ENCODE measurements around the gene DVL2. TPM values are rescaled to one million over a fixed set of nuclear protein-coding genes. Genes with fewer than 3 reads are reported as not detected.
"Not testable (repeated sequence)": the region's sequence is repeated elsewhere in the genome, so short reads cannot be mapped to it uniquely, and the experiment has no call there.

Gene DVL2
- total RNA-seq, 2 experiments from 2014 or later: 62.1 to 67.3 TPM

DNA sequence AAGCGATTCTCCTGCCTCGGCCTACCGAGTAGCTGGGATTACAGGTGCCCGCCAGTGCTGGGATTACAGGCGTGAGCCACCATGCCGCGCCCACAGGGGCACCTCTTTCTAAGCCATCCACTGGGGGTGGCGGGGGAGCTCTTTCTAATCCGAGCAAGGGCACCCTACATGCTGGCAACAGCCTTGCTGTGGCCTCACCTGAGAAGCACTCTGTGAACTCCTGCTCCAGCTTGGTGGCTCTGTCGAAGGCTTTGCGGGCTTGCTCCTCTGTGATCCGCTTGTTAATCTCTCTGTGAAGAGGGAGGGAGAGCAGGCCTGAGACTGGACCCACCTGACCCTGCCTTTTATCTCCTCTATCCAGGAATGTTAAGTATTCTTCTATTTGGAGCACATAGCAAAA is 43.2 kb downstream of the DVL2 start:
- ATAC-seq (ENCODE audit: low read depth): no peak
- no peak for DNase-seq
- H3K36me3 Mint-ChIP-seq: peaks cover 4% of the 10 kb centered on the region
- H3K9me3 Mint-ChIP-seq: no peaks in the 10 kb centered on the region
- POLR2A ChIA-PET: no interaction called here
- H3K27me3 Mint-ChIP-seq: no peaks in the 10 kb centered on the region
- no peaks in the 10 kb centered on the region for H3K4me1 Mint-ChIP-seq
- H3K4me3 Mint-ChIP-seq: no peak overlapping the region
- no peak overlapping the region for H3K27ac Mint-ChIP-seq

DNA sequence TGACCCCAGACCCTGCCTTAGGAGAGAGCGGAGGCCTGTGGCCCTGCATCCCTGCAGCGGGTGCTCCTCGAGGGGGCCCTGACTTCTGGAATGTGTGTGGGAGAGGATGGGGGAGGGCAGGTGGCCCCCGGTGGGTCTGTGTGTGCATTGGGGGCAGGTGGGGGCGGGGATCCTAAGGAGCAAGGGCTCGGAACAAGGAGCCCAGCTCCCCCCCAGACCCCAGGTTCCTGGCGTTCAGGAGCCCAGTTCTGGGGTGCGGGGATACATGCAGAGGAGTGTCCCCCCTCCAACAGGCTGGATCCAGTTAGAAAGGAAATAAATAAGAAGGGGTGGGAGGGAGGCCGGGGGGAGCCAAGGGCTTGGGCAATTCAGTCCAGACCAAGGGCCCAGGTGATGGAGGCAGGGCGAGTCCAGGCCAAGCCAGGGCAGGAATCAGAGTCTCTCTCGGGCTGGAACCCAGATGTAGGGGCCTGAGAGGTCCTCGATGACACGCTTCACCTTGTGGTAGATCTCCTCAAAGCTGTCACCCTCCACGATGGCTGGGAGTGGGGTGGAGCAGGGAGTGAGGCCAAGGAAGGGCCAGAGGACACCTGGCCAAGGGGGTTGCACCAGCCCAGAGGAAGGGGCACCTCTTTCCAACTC is 43.9 kb downstream of the DVL2 start:
- no peaks in the 10 kb centered on the region for H3K4me1 Mint-ChIP-seq
- H3K4me3 Mint-ChIP-seq: no peak overlapping the region
- POLR2A ChIA-PET: no interaction called here
- no peaks in the 10 kb centered on the region for H3K27me3 Mint-ChIP-seq
- H3K36me3 Mint-ChIP-seq: peaks cover 4% of the 10 kb centered on the region
- ATAC-seq (ENCODE audit: low read depth) (no peak), DNase-seq (no peak)
- no peaks in the 10 kb centered on the region for H3K9me3 Mint-ChIP-seq
- no peak overlapping the region for H3K27ac Mint-ChIP-seq

- H3K9me3 Mint-ChIP-seq: no peaks in the 10 kb centered on the region
- POLR2A ChIA-PET: no interaction called here
Observed at GRCh38 chr17:7186241-7186640, 48.1 kb downstream of the DVL2 start.

GRCh38 chr17:7184647-7185046 is 49.7 kb downstream of the DVL2 start:
- no peaks in the 10 kb centered on the region for H3K4me1 Mint-ChIP-seq
- no peak for DNase-seq
- no peak overlapping the region for H3K4me3 Mint-ChIP-seq
- ATAC-seq (ENCODE audit: low read depth): no peak
- H3K27ac Mint-ChIP-seq: no peak overlapping the region
- no peaks in the 10 kb centered on the region for H3K9me3 Mint-ChIP-seq
- H3K36me3 Mint-ChIP-seq: peaks cover under 1% of the 10 kb centered on the region
- POLR2A ChIA-PET: no interaction called here
- no peaks in the 10 kb centered on the region for H3K27me3 Mint-ChIP-seq

More at GRCh38 chr17:7186241-7186640, 48.1 kb downstream of the DVL2 start:
- Mint-ChIP-seq H3K4me1 (no peaks in the 10 kb centered on the region), H3K36me3 (peaks cover 1% of the 10 kb centered on the region), H3K27me3 (no peaks in the 10 kb centered on the region), H3K4me3 (no peak overlapping the region), H3K27ac (no peak overlapping the region)
- ATAC-seq (ENCODE audit: low read depth) (no peak), DNase-seq (no peak)

- no peak for ATAC-seq (ENCODE audit: low read depth)
- POLR2A ChIA-PET: no interaction called here
- H3K4me1 Mint-ChIP-seq: no peaks in the 10 kb centered on the region
- H3K4me3 Mint-ChIP-seq: no peak overlapping the region
- H3K27ac Mint-ChIP-seq: no peak overlapping the region
- no peaks in the 10 kb centered on the region for H3K9me3 Mint-ChIP-seq
- no peaks in the 10 kb centered on the region for H3K36me3 Mint-ChIP-seq
- no peak for DNase-seq
- H3K27me3 Mint-ChIP-seq: no peaks in the 10 kb centered on the region
Observed at GRCh38 chr17:7184091-7184488, 50.2 kb downstream of the DVL2 start.

- POLR2A ChIA-PET: no interaction called here
Observed at GRCh38 chr17:7183433-7184090, 50.8 kb downstream of the DVL2 start.

DNA sequence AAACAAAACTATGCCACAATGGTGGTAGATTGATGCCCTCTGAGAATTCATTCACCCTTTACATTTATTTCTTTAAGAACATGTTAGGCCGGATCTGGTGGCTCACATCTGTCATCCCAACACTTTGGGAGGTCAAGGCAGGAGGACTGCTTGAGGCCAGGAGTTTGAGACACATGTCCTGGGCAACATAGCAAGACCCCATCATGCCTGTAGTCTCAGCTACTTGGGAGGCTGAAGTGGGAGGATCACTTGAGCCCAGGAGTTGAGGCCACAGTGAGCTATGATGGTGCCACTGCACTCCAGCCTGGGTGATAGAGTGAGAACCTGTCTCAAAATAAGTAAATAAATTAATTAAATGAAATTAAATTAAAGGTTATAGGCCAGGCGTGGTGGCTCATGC is 52.2 kb downstream of the DVL2 start:
- not testable (repeated sequence) for DNase-seq; ATAC-seq (ENCODE audit: low read depth); H3K27ac Mint-ChIP-seq; H3K36me3 Mint-ChIP-seq; H3K4me1 Mint-ChIP-seq; H3K4me3 Mint-ChIP-seq; H3K9me3 Mint-ChIP-seq
- POLR2A ChIA-PET: interaction anchor here (1.0 kb wide), 1 partner anchor 66 kb away, joined by 3 read pairs; no protein-coding TSS in a partner anchor
- H3K27me3 Mint-ChIP-seq: peaks cover 12% of the 10 kb centered on the region

More at GRCh38 chr17:7183433-7184090, 50.8 kb downstream of the DVL2 start:
- no peaks in the 10 kb centered on the region for H3K9me3 Mint-ChIP-seq
- H3K36me3 Mint-ChIP-seq: no peaks in the 10 kb centered on the region
- DNase-seq (no peak), ATAC-seq (ENCODE audit: low read depth) (no peak)
- no peak overlapping the region for H3K4me3 Mint-ChIP-seq
- H3K27ac Mint-ChIP-seq: no peak overlapping the region
- H3K4me1 Mint-ChIP-seq: no peaks in the 10 kb centered on the region
- no peaks in the 10 kb centered on the region for H3K27me3 Mint-ChIP-seq

DNA sequence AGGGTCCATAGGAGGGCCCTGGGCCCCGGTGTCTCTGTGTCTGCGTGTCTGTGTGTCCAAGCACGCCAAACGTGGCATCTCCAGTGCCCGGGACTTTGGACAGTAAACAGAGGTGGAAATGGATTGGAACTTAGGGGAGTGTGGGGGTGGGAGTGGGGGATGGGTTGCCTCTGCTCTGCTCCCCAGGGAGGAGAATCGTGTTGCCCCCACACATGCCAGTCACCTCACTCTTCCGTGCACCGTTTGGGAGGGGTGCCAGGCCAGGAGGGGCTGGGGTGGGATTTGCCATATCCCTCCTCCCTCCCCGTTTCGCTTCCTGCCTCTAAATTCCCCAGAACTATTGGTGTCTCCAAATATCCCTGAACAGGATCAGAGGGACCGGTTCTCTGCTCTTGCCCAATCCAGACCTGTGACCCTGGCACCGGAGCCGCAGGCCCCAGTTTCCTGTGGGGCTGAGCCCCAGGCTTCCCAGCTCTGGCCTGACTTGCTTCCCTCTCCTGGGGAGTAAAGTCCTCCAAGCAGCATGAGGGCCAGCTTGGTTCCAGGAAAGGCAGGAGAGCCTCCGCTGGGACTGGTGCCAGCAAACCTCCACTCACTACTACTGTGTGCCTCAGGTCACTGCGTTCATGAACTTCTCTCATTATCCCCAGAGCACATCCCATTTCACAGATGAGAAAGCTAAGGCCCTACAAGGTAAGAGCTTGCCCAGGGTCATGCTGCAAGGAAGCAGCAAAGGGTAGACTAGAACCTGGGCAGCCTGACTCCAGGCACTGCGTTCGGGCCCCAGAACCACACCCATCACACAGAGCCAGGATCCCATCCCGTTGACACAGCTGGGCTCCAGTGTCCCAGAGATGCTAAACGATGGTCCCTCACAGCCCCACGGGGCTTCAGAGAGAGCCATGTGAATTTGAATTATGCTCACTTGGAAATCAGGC is 54.7 kb downstream of the DVL2 start, which contains the start of gene ASGR1:
Gene ASGR1, minus strand, starts transcription at position 54 of the 938 bp plus-strand sequence. CDS start 807 bp downstream, outside the sequence.
- H3K4me1 Mint-ChIP-seq: peaks cover 8% of the 10 kb centered on the region
- no peaks in the 10 kb centered on the region for H3K9me3 Mint-ChIP-seq
- POLR2A ChIA-PET: interaction anchor here (0.6 kb wide), 1 partner anchor 12 kb away, joined by 5 read pairs; no protein-coding TSS in a partner anchor
- DNase-seq: no peak
- peaks cover 12% of the 10 kb centered on the region for H3K27me3 Mint-ChIP-seq
- no peak within 1 kb of the TSS for H3K27ac Mint-ChIP-seq
- no peaks in the 10 kb centered on the region for H3K36me3 Mint-ChIP-seq
- H3K4me3 Mint-ChIP-seq: peak within 1 kb of the TSS; percentile 74
- ATAC-seq (ENCODE audit: low read depth): no peak

DNA sequence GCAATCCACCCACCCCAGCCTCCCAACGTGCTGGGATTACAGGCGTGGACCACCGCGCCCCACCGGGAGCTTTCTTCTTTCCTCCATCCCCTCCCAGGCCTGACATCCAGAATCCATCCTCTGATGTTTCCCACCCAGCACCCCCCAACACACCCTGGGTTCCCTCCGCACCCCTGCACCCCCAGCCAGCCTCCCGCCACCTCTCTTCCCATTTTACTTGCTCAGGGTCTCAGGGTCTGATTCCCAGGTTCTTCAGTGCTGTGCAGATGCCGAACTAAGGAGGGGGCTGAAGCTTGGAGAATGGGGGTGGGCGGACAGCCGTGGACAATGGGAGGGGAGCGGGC is 55.4 kb downstream of the DVL2 start:
- DNase-seq (no peak), ATAC-seq (ENCODE audit: low read depth) (no peak)
- no peak overlapping the region for H3K27ac Mint-ChIP-seq
- POLR2A ChIA-PET: interaction anchor here (0.6 kb wide), 1 partner anchor 13 kb away, joined by 5 read pairs; no protein-coding TSS in a partner anchor
- H3K36me3 Mint-ChIP-seq: no peaks in the 10 kb centered on the region
- no peak overlapping the region for H3K4me3 Mint-ChIP-seq
- peaks cover 9% of the 10 kb centered on the region for H3K4me1 Mint-ChIP-seq
- peaks cover 12% of the 10 kb centered on the region for H3K27me3 Mint-ChIP-seq
- no peaks in the 10 kb centered on the region for H3K9me3 Mint-ChIP-seq

- DNase-seq (no peak), ATAC-seq (ENCODE audit: low read depth) (no peak)
- Mint-ChIP-seq H3K36me3 (no peaks in the 10 kb centered on the region), H3K27ac (no peak overlapping the region), H3K4me1 (peaks cover 9% of the 10 kb centered on the region), H3K9me3 (no peaks in the 10 kb centered on the region), H3K4me3 (peak overlapping the region; percentile 74), H3K27me3 (peaks cover 15% of the 10 kb centered on the region)
- POLR2A ChIA-PET: interaction anchor here (1.2 kb wide), 1 partner anchor 45 kb away, joined by 3 read pairs; no protein-coding TSS in a partner anchor
Observed at GRCh38 chr17:7177954-7178477, 56.3 kb downstream of the DVL2 start.

DNA sequence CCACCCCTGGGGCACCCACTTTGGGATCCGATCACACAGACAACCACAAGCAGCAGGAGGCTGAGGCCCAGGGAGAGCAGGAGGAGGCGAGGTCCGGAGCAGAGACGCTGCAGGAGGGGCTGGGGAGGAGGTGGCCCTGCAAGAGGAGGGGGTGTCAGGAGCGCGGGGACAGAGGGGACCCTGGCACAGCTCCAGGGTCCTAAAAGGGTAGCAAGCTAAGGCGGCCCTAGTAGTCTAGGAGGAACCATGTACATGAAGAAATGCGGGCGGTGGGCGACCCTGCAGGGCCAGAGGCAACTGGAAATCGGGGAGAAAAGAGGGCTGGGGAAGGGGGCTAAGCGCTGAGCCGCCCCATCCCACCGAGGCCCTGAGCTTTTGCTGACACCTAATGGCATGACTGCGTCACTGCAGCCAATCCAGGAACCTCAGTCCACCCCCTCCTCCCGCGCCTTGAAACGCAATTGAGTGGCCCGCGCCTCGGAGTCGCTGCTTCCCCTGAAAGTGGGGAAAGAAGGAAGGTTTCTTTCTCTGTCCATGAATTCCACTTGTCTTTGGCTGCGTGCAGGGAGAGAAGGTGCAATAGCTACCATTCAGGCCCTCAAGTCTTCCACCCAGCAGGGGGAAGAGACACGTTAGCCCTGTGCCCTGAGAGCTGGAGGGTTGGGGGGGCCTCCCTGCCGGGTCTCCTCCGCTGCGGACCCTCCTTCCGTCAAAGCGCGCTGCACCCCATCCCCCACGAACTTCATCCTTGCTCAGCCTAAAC is 56.9 kb downstream of the DVL2 start:
- POLR2A ChIA-PET: interaction anchor here (1.2 kb wide), 1 partner anchor 44 kb away, joined by 3 read pairs; no protein-coding TSS in a partner anchor
- peak; percentile 67 for DNase-seq
- H3K4me1 Mint-ChIP-seq: peaks cover 9% of the 10 kb centered on the region
- peak overlapping the region; percentile 3 for H3K27ac Mint-ChIP-seq
- ATAC-seq (ENCODE audit: low read depth): peak; percentile 62
- peaks cover 15% of the 10 kb centered on the region for H3K27me3 Mint-ChIP-seq
- H3K9me3 Mint-ChIP-seq: no peaks in the 10 kb centered on the region
- H3K4me3 Mint-ChIP-seq: peak overlapping the region; percentile 74
- no peaks in the 10 kb centered on the region for H3K36me3 Mint-ChIP-seq

GRCh38 chr17:7176841-7177190 is 57.5 kb downstream of the DVL2 start:
- peak overlapping the region; percentile 33 for H3K4me3 Mint-ChIP-seq

More at GRCh38 chr17:7176841-7177190, 57.5 kb downstream of the DVL2 start:
- Mint-ChIP-seq H3K9me3 (no peaks in the 10 kb centered on the region), H3K27ac (no peak overlapping the region), H3K27me3 (peaks cover 15% of the 10 kb centered on the region), H3K36me3 (no peaks in the 10 kb centered on the region), H3K4me1 (peaks cover 9% of the 10 kb centered on the region)
- POLR2A ChIA-PET: interaction anchor here (1.2 kb wide), 1 partner anchor 43 kb away, joined by 3 read pairs; no protein-coding TSS in a partner anchor
- ATAC-seq (ENCODE audit: low read depth): no peak
- no peak for DNase-seq
